Measurements from ENCODE around the gene DTNBP1. TPM values are rescaled to one million over a fixed set of nuclear protein-coding genes. Genes with fewer than 3 reads are reported as not detected.

Gene DTNBP1
- total and polyA plus RNA-seq, 7 experiments from 2014 or later: 19.8 to 40.0 (median 27.4) TPM

- DNase-seq (no peak), ATAC-seq (no peak)
- Histone ChIP-seq H3K4me1 (ENCODE audit: control insufficient read depth in 2 of 2, insufficient read depth in 2 of 2, low read length in 2 of 2) (no peaks in the 10 kb centered on the region), H3K27ac (ENCODE audit: low read depth, low read length) (no peak overlapping the region), H3K36me3 (ENCODE audit: control insufficient read depth in 2 of 3, insufficient read depth in 3 of 3, low read length in 3 of 3) (no peaks in the 10 kb centered on the region), H3K9me3 (ENCODE audit: control insufficient read depth in 2 of 3, low read length in 3 of 3) (no peaks in the 10 kb centered on the region), H3K27me3 (ENCODE audit: control insufficient read depth in 2 of 2, insufficient read depth in 2 of 2, low read length in 2 of 2) (no peaks in the 10 kb centered on the region), H3K4me3 (ENCODE audit: low read length) (no peak overlapping the region)
- CTCF ChIA-PET: no interaction called here
- POLR2A ChIA-PET: no interaction called here
- H3K4me3 Mint-ChIP-seq: no peak overlapping the region
- H3K4me1 Mint-ChIP-seq: peaks cover 8 to 52% (median 44%) of the 10 kb centered on the region in 7 donors
- peak overlapping the region in 3 of 9 donors; percentile 42 to 71 (median 50) for H3K27ac Mint-ChIP-seq
- H3K36me3 Mint-ChIP-seq: peaks cover 0 to 21% (median 3%) of the 10 kb centered on the region in 5 donors
- intact Hi-C loops (cut with micrococcal nuclease): no loop called here
- H3K9me3 Mint-ChIP-seq: no peaks in the 10 kb centered on the region
- no peaks in the 10 kb centered on the region for H3K27me3 Mint-ChIP-seq
Observed at GRCh38 chr6:15553736-15554294, 109.0 kb downstream of the DTNBP1 start.

- Histone ChIP-seq H3K9me3 (ENCODE audit: control insufficient read depth in 2 of 3, low read length in 3 of 3) (no peaks in the 10 kb centered on the region), H3K27me3 (ENCODE audit: control insufficient read depth in 2 of 2, insufficient read depth in 2 of 2, low read length in 2 of 2) (no peaks in the 10 kb centered on the region), H3K27ac (ENCODE audit: low read depth, low read length) (no peak overlapping the region), H3K4me3 (ENCODE audit: low read length) (no peak overlapping the region), H3K4me1 (ENCODE audit: control insufficient read depth in 2 of 2, insufficient read depth in 2 of 2, low read length in 2 of 2) (no peaks in the 10 kb centered on the region), H3K36me3 (ENCODE audit: control insufficient read depth in 2 of 3, insufficient read depth in 3 of 3, low read length in 3 of 3) (no peaks in the 10 kb centered on the region)
- Mint-ChIP-seq H3K4me1 (peaks cover 8 to 57% (median 43%) of the 10 kb centered on the region in 7 donors), H3K4me3 (no peak overlapping the region), H3K27ac (peak overlapping the region in 2 of 9 donors; percentile 5 to 27), H3K27me3 (no peaks in the 10 kb centered on the region), H3K9me3 (no peaks in the 10 kb centered on the region), H3K36me3 (peaks cover 0 to 24% (median 0%) of the 10 kb centered on the region in 5 donors)
- DNase-seq (no peak), ATAC-seq (no peak)
- ChIA-PET POLR2A (no interaction called here), CTCF (no interaction called here)
- intact Hi-C loops (cut with micrococcal nuclease): no loop called here
Observed at GRCh38 chr6:15553031-15553430, 109.8 kb downstream of the DTNBP1 start.

GRCh38 chr6:15551798-15552197, 111.0 kb downstream of the DTNBP1 start:
- Mint-ChIP-seq H3K9me3 (no peaks in the 10 kb centered on the region), H3K27ac (peak overlapping the region in 2 of 9 donors; percentile 32 to 81), H3K36me3 (peaks cover 0 to 22% (median 2%) of the 10 kb centered on the region in 5 donors), H3K27me3 (no peaks in the 10 kb centered on the region), H3K4me3 (peak overlapping the region in 1 of 10 donors; percentile 5), H3K4me1 (peaks cover 8 to 55% (median 42%) of the 10 kb centered on the region in 7 donors)
- Histone ChIP-seq H3K4me1 (ENCODE audit: control insufficient read depth in 2 of 2, insufficient read depth in 2 of 2, low read length in 2 of 2) (no peaks in the 10 kb centered on the region), H3K27me3 (ENCODE audit: control insufficient read depth in 2 of 2, insufficient read depth in 2 of 2, low read length in 2 of 2) (no peaks in the 10 kb centered on the region), H3K9me3 (ENCODE audit: control insufficient read depth in 2 of 3, low read length in 3 of 3) (no peaks in the 10 kb centered on the region), H3K4me3 (ENCODE audit: low read length) (no peak overlapping the region), H3K36me3 (ENCODE audit: control insufficient read depth in 2 of 3, insufficient read depth in 3 of 3, low read length in 3 of 3) (no peaks in the 10 kb centered on the region), H3K27ac (ENCODE audit: low read depth, low read length) (no peak overlapping the region)
- intact Hi-C loops (cut with micrococcal nuclease): no loop called here
- ChIA-PET POLR2A (no interaction called here), CTCF (no interaction called here)
- DNase-seq (no peak), ATAC-seq (no peak)

- Histone ChIP-seq H3K27me3 (ENCODE audit: control insufficient read depth in 2 of 2, insufficient read depth in 2 of 2, low read length in 2 of 2) (no peaks in the 10 kb centered on the region), H3K4me1 (ENCODE audit: control insufficient read depth in 2 of 2, insufficient read depth in 2 of 2, low read length in 2 of 2) (no peaks in the 10 kb centered on the region), H3K4me3 (ENCODE audit: low read length) (no peak overlapping the region), H3K27ac (ENCODE audit: low read depth, low read length) (no peak overlapping the region), H3K9me3 (ENCODE audit: control insufficient read depth in 2 of 3, low read length in 3 of 3) (no peaks in the 10 kb centered on the region), H3K36me3 (ENCODE audit: control insufficient read depth in 2 of 3, insufficient read depth in 3 of 3, low read length in 3 of 3) (no peaks in the 10 kb centered on the region)
- DNase-seq (no peak), ATAC-seq (no peak)
- Mint-ChIP-seq H3K4me1 (peaks cover 6 to 52% (median 39%) of the 10 kb centered on the region in 7 donors), H3K9me3 (no peaks in the 10 kb centered on the region), H3K27ac (peak overlapping the region in 3 of 9 donors; percentile 20 to 81 (median 32)), H3K27me3 (no peaks in the 10 kb centered on the region), H3K36me3 (peaks cover 0 to 18% (median 4%) of the 10 kb centered on the region in 5 donors), H3K4me3 (peak overlapping the region in 1 of 10 donors; percentile 5)
- intact Hi-C loops (cut with micrococcal nuclease): no loop called here
- POLR2A ChIA-PET: no interaction called here
- CTCF ChIA-PET: no interaction called here
Observed at GRCh38 chr6:15551262-15551661, 111.6 kb downstream of the DTNBP1 start.

GRCh38 chr6:15550546-15551123, 112.2 kb downstream of the DTNBP1 start:
- Histone ChIP-seq H3K27ac (ENCODE audit: low read depth, low read length) (no peak overlapping the region), H3K36me3 (ENCODE audit: control insufficient read depth in 2 of 3, insufficient read depth in 3 of 3, low read length in 3 of 3) (no peaks in the 10 kb centered on the region), H3K4me1 (ENCODE audit: control insufficient read depth in 2 of 2, insufficient read depth in 2 of 2, low read length in 2 of 2) (no peaks in the 10 kb centered on the region), H3K4me3 (ENCODE audit: low read length) (no peak overlapping the region), H3K9me3 (ENCODE audit: control insufficient read depth in 2 of 3, low read length in 3 of 3) (no peaks in the 10 kb centered on the region), H3K27me3 (ENCODE audit: control insufficient read depth in 2 of 2, insufficient read depth in 2 of 2, low read length in 2 of 2) (no peaks in the 10 kb centered on the region)
- DNase-seq: no peak
- Mint-ChIP-seq H3K4me3 (peak overlapping the region in 2 of 10 donors; percentile 15 to 26), H3K27me3 (no peaks in the 10 kb centered on the region), H3K4me1 (peaks cover 6 to 52% (median 39%) of the 10 kb centered on the region in 7 donors), H3K36me3 (peaks cover under 1 to 19% (median 4%) of the 10 kb centered on the region in 5 donors), H3K9me3 (no peaks in the 10 kb centered on the region), H3K27ac (peak overlapping the region in 3 of 9 donors; percentile 5 to 32 (median 7))
- no peak for ATAC-seq
- CTCF ChIA-PET: no interaction called here
- intact Hi-C loops (cut with micrococcal nuclease): no loop called here
- POLR2A ChIA-PET: no interaction called here

- DNase-seq (no peak), ATAC-seq (no peak)
- no peak overlapping the region for H3K27ac ChIP-seq (ENCODE audit: low read depth, low read length)
- no peaks in the 10 kb centered on the region for H3K27me3 ChIP-seq (ENCODE audit: control insufficient read depth in 2 of 2, insufficient read depth in 2 of 2, low read length in 2 of 2)
- no peaks in the 10 kb centered on the region for H3K9me3 ChIP-seq (ENCODE audit: control insufficient read depth in 2 of 3, low read length in 3 of 3)
- Mint-ChIP-seq H3K27ac (no peak overlapping the region), H3K27me3 (no peaks in the 10 kb centered on the region), H3K4me1 (peaks cover 4 to 42% (median 30%) of the 10 kb centered on the region in 7 donors), H3K4me3 (no peak overlapping the region), H3K36me3 (peaks cover 2 to 17% (median 7%) of the 10 kb centered on the region in 5 donors), H3K9me3 (peaks cover 0 to 8% (median 0%) of the 10 kb centered on the region in 11 donors)
- ChIA-PET POLR2A (no interaction called here), CTCF (no interaction called here)
- no peak overlapping the region for H3K4me3 ChIP-seq (ENCODE audit: low read length)
- H3K36me3 ChIP-seq (ENCODE audit: control insufficient read depth in 2 of 3, insufficient read depth in 3 of 3, low read length in 3 of 3): no peaks in the 10 kb centered on the region
- H3K4me1 ChIP-seq (ENCODE audit: control insufficient read depth in 2 of 2, insufficient read depth in 2 of 2, low read length in 2 of 2): no peaks in the 10 kb centered on the region
- intact Hi-C loops (cut with micrococcal nuclease): no loop called here
Observed at GRCh38 chr6:15549371-15549770, 113.5 kb downstream of the DTNBP1 start.

GRCh38 chr6:15547400-15547799, 115.4 kb downstream of the DTNBP1 start:
- H3K4me1 Mint-ChIP-seq: peaks cover 2 to 30% (median 16%) of the 10 kb centered on the region in 7 donors
- no peak overlapping the region for H3K4me3 Mint-ChIP-seq
- H3K9me3 Mint-ChIP-seq: peaks cover 0 to 13% (median 0%) of the 10 kb centered on the region in 11 donors
- H3K9me3 ChIP-seq (ENCODE audit: control insufficient read depth in 2 of 3, low read length in 3 of 3): no peaks in the 10 kb centered on the region
- H3K27me3 Mint-ChIP-seq: no peaks in the 10 kb centered on the region
- ChIA-PET POLR2A (no interaction called here), CTCF (no interaction called here)
- H3K36me3 Mint-ChIP-seq: peaks cover 0 to 27% (median 10%) of the 10 kb centered on the region in 5 donors
- no peak overlapping the region for H3K4me3 ChIP-seq (ENCODE audit: low read length)
- no peaks in the 10 kb centered on the region for H3K4me1 ChIP-seq (ENCODE audit: control insufficient read depth in 2 of 2, insufficient read depth in 2 of 2, low read length in 2 of 2)
- H3K36me3 ChIP-seq (ENCODE audit: control insufficient read depth in 2 of 3, insufficient read depth in 3 of 3, low read length in 3 of 3): no peaks in the 10 kb centered on the region
- no peaks in the 10 kb centered on the region for H3K27me3 ChIP-seq (ENCODE audit: control insufficient read depth in 2 of 2, insufficient read depth in 2 of 2, low read length in 2 of 2)
- no peak overlapping the region for H3K27ac Mint-ChIP-seq
- no peak overlapping the region for H3K27ac ChIP-seq (ENCODE audit: low read depth, low read length)
- intact Hi-C loops (cut with micrococcal nuclease): no loop called here
- ATAC-seq (no peak), DNase-seq (no peak)
